ENCODE data around the gene HDAC9. TPM values are rescaled to one million over a fixed set of nuclear protein-coding genes. Genes with fewer than 3 reads are reported as not detected.

The HDAC9 gene
- total and polyA plus RNA-seq, 2 donors (not counting 1 experiment from before 2014, with no cell fraction given): 2.9 to 7.9 TPM

DNA sequence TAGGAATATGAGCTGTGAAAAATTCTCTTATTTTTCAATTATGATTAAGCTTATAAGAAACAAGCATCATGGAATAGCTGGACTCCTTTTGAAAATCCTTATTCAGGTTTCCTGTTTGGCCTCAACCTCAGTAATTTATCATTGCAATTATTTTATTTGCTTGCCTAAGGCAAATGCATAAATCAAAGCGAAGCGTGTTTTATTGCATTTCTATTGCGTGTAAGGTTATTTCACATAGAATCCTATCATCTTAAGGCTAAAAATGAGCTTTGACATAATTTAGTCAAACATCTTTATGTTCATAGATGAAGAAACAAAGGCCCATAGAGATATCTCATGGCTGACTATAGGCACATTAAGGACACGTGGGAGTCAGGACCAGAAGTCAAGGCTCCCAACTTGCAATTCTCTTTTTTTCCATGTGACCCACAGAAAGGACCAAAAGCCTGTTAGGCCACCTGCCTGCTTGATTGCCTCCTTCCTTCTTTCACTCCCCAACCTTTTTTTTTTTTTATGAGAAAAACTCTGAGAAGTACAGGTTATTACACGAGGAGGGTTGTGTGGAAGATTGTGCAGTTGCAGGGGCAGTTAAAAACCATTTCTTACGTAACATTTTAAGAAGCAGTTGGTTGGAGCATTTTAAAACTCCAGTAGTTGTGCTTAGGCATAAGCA lies 261.0 kb downstream of the HDAC9 start:
- Histone ChIP-seq H3K9ac (ENCODE audit: insufficient read depth, low read length) (no peak overlapping the region), H3K4me1 (ENCODE audit: control insufficient read depth, extremely low read depth, insufficient read depth, low read length) (no peaks in the 10 kb centered on the region), H3K36me3 (ENCODE audit: control insufficient read depth, insufficient read depth, low read length) (no peaks in the 10 kb centered on the region), H2AFZ (ENCODE audit: low read length) (no peak overlapping the region), H3K4me3 (replicated peaks in 1 of 4; ENCODE audit: control extremely low read depth in 1 of 4, insufficient read depth in 1 of 4, low read depth in 3 of 4, low read length in 4 of 4) (no peak overlapping the region), H4K20me1 (ENCODE audit: control insufficient read depth, extremely low read depth, insufficient read depth, low read length) (no peaks in the 10 kb centered on the region), H3K27ac (ENCODE audit: insufficient read depth, low read length) (no peak overlapping the region), H3K4me2 (ENCODE audit: extremely low read depth, insufficient read depth, low read length) (no peak overlapping the region), H3K27me3 (ENCODE audit: control insufficient read depth, insufficient read depth, low read length) (no peaks in the 10 kb centered on the region), H3K9me3 (ENCODE audit: control insufficient read depth, insufficient read depth, low read depth, low read length) (no peaks in the 10 kb centered on the region), H3K79me2 (ENCODE audit: control insufficient read depth, insufficient read depth, low read length) (no peaks in the 10 kb centered on the region)
- no peak for DNase-seq (ENCODE audit: low read depth in 2 of 2)
- TF ChIP-seq EZH2 (IDR thresholded peaks at IDR 0.05; ENCODE audit: low read length, missing control alignments): no peak
- TF ChIP-seq CTCF (conservative IDR thresholded peaks at IDR 0.05 in 1 of 2, IDR thresholded peaks at IDR 0.05 in 1 of 2; ENCODE audit: low read depth in 1 of 2, low read length in 2 of 2): no peak

DNA sequence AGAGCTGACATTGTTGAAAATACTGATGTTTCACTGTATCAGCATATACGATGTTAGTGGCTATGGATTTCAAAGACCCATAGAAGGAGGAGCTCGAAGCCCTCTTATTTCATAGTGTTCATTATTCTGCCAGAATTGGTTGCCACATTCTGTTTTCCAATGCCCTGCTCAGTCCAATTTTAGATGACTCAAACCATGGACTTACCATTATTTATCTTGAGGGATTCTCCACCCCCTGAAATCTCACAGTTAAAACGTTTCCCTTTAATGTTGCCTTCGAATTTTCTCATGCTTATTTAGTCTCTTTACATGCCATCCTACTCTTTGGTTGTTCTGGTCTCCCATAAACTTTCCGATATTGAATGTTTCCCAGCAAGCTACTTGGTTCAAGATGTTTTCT lies 264.5 kb downstream of the HDAC9 start:
- no peak overlapping the region for H3K4me2 ChIP-seq (ENCODE audit: extremely low read depth, insufficient read depth, low read length)
- no peaks in the 10 kb centered on the region for H4K20me1 ChIP-seq (ENCODE audit: control insufficient read depth, extremely low read depth, insufficient read depth, low read length)
- TF ChIP-seq EZH2 (IDR thresholded peaks at IDR 0.05; ENCODE audit: low read length, missing control alignments): no peak
- no peak for TF ChIP-seq CTCF (conservative IDR thresholded peaks at IDR 0.05 in 1 of 2, IDR thresholded peaks at IDR 0.05 in 1 of 2; ENCODE audit: low read depth in 1 of 2, low read length in 2 of 2)
- H3K27ac ChIP-seq (ENCODE audit: insufficient read depth, low read length): no peak overlapping the region
- H3K4me1 ChIP-seq (ENCODE audit: control insufficient read depth, extremely low read depth, insufficient read depth, low read length): peaks cover 2% of the 10 kb centered on the region
- H2AFZ ChIP-seq (ENCODE audit: low read length): no peak overlapping the region
- peak in 1 of 2 donors; percentile 39 for DNase-seq (ENCODE audit: low read depth in 2 of 2)
- no peaks in the 10 kb centered on the region for H3K9me3 ChIP-seq (ENCODE audit: control insufficient read depth, insufficient read depth, low read depth, low read length)
- no peaks in the 10 kb centered on the region for H3K36me3 ChIP-seq (ENCODE audit: control insufficient read depth, insufficient read depth, low read length)
- H3K9ac ChIP-seq (ENCODE audit: insufficient read depth, low read length): no peak overlapping the region
- H3K79me2 ChIP-seq (ENCODE audit: control insufficient read depth, insufficient read depth, low read length): no peaks in the 10 kb centered on the region
- no peaks in the 10 kb centered on the region for H3K27me3 ChIP-seq (ENCODE audit: control insufficient read depth, insufficient read depth, low read length)
- H3K4me3 ChIP-seq (replicated peaks in 1 of 4; ENCODE audit: control extremely low read depth in 1 of 4, insufficient read depth in 1 of 4, low read depth in 3 of 4, low read length in 4 of 4): no peak overlapping the region

DNA sequence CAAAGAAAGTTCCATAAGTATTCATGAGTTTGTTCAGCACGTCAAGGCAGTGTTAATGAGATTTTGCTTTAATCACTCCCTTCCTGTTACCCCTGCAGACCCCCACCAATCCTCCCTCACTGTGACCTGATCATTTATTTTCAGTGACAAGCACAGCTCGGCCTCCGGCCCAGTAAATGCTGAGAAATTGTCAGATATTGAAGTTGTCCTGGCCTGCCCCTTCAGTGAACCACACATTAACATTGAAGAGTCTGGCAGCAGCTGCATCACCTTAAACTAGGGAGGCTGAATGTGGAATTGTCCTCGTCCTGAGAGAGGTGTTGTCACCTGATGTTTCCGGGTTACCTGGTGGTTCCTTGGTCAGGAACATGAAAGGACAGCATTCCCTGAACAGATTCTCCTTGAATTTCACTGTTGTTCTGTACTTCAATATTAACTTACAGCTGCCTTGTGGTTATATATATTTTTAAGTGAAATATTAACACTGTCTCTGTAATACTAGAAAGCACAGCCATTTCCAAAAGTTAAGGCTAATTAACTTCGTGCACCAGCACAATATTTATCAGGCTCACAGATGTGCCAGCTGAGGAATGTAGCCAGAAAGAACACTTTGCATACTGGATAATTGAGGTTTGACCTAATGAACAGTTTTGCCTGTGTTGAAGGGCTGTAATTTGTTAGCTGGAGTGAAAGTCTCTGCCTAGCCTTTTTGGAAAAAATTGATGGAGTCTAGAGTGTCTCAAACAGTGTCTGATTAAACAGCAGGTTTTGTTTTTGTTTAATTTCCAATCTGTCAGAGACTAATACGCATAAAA lies 265.3 kb downstream of the HDAC9 start:
- Histone ChIP-seq H3K4me1 (ENCODE audit: control insufficient read depth, extremely low read depth, insufficient read depth, low read length) (peaks cover 2% of the 10 kb centered on the region), H3K4me3 (replicated peaks in 1 of 4; ENCODE audit: control extremely low read depth in 1 of 4, insufficient read depth in 1 of 4, low read depth in 3 of 4, low read length in 4 of 4) (no peak overlapping the region), H3K27ac (ENCODE audit: insufficient read depth, low read length) (no peak overlapping the region)

More for the DNA sequence above, 265.3 kb downstream of the HDAC9 start:
- no peak overlapping the region for H3K4me2 ChIP-seq (ENCODE audit: extremely low read depth, insufficient read depth, low read length)
- no peaks in the 10 kb centered on the region for H3K9me3 ChIP-seq (ENCODE audit: control insufficient read depth, insufficient read depth, low read depth, low read length)
- DNase-seq (ENCODE audit: low read depth in 2 of 2): peak in 1 of 2 donors; percentile 67
- no peaks in the 10 kb centered on the region for H3K27me3 ChIP-seq (ENCODE audit: control insufficient read depth, insufficient read depth, low read length)
- H2AFZ ChIP-seq (ENCODE audit: low read length): no peak overlapping the region
- H3K36me3 ChIP-seq (ENCODE audit: control insufficient read depth, insufficient read depth, low read length): no peaks in the 10 kb centered on the region
- no peak overlapping the region for H3K9ac ChIP-seq (ENCODE audit: insufficient read depth, low read length)
- H3K79me2 ChIP-seq (ENCODE audit: control insufficient read depth, insufficient read depth, low read length): no peaks in the 10 kb centered on the region
- no peak for TF ChIP-seq CTCF (conservative IDR thresholded peaks at IDR 0.05 in 1 of 2, IDR thresholded peaks at IDR 0.05 in 1 of 2; ENCODE audit: low read depth in 1 of 2, low read length in 2 of 2)
- TF ChIP-seq EZH2 (IDR thresholded peaks at IDR 0.05; ENCODE audit: low read length, missing control alignments): no peak
- no peaks in the 10 kb centered on the region for H4K20me1 ChIP-seq (ENCODE audit: control insufficient read depth, extremely low read depth, insufficient read depth, low read length)

Data from fibroblast of lung (primary cell).